OCI-LY7 (cell line): ENCODE measurements around the gene IGSF21. TPM values are rescaled to one million over a fixed set of nuclear protein-coding genes. Genes with fewer than 3 reads are reported as not detected.

Source experiments
- BruUV-seq: library from RNA; stranded (reverse); fragments of 400-500 nt; replicated peaks from 2 replicates; lab custom pipeline; 2021; lab: Mats Ljungman, UMichigan
- CTCF ChIA-PET: fragments of 300-600 bp; sonication (Branson Sonifier 250); formaldehyde crosslinking; loops from one replicate; lab custom pipeline; 2022; ENCODE audit warnings: antibody characterized with exemption; ENCODE audit not compliant: unreplicated experiment; lab: Charles Lee
- POLR2A ChIA-PET: fragments of 300-600 bp; sonication (Branson Sonifier 250); formaldehyde crosslinking; loops from one replicate; lab custom pipeline; 2022; ENCODE audit warnings: antibody characterized with exemption; lab: Charles Lee
- DNase-seq: peaks from one replicate; pipeline ENCODE4 v3.0.0-alpha.2; 2015; ENCODE audit warnings: low spot score
- H2AFZ ChIP-seq: fragments of 200-600 bp; sonication (generic), shearing (Covaris generic); 2 replicates; pipeline ENCODE4 v1.6.1; 2014; ENCODE audit warnings: mild to moderate bottlenecking, antibody characterized with exemption, low read length, moderate library complexity
- H3K27ac ChIP-seq: fragments of 200-600 bp; sonication (generic); 2 replicates; pipeline ENCODE4 v1.5.1; 2014; ENCODE audit warnings: mixed run types, low read depth, mild to moderate bottlenecking, moderate library complexity, low read length, inconsistent platforms; ENCODE audit not compliant: poor library complexity, severe bottlenecking
- H3K36me3 ChIP-seq: fragments of 200-600 bp; sonication (generic); 2 replicates; pipeline ENCODE4 v1.6.1; 2014; ENCODE audit warnings: mild to moderate bottlenecking, antibody characterized with exemption, low read length, moderate library complexity, mixed read lengths; ENCODE audit not compliant: insufficient read depth
- H3K4me1 ChIP-seq: fragments of 200-600 bp; sonication (generic); 2 replicates; pipeline ENCODE4 v1.5.1; 2014; ENCODE audit warnings: mild to moderate bottlenecking, low read length; ENCODE audit not compliant: insufficient read depth, poor library complexity, severe bottlenecking
- H3K4me2 ChIP-seq: fragments of 200-600 bp; sonication (generic); 2 replicates; pipeline ENCODE4 v1.6.1; 2014; ENCODE audit warnings: mild to moderate bottlenecking, low read length
- H3K4me3 ChIP-seq: fragments of 200-600 bp; sonication (generic); 2 replicates; pipeline ENCODE4 v1.5.1; 2014; ENCODE audit warnings: mild to moderate bottlenecking, low read depth, low read length; ENCODE audit not compliant: poor library complexity, severe bottlenecking
- H3K79me2 ChIP-seq: fragments of 200-600 bp; sonication (generic); 2 replicates; pipeline ENCODE4 v1.6.1; 2016; ENCODE audit warnings: low read depth, mild to moderate bottlenecking, low read length, moderate library complexity, mixed read lengths; ENCODE audit not compliant: insufficient read depth
- H3K9me2 ChIP-seq: fragments of 200-600 bp; sonication (generic); 2 replicates; pipeline ENCODE4 v1.6.1; 2016; ENCODE audit warnings: mild to moderate bottlenecking, low read length, mixed read lengths; ENCODE audit not compliant: insufficient read depth
- H3K9me3 ChIP-seq: fragments of 200-600 bp; sonication (generic); 2 replicates; pipeline ENCODE4 v1.6.1; 2014; ENCODE audit warnings: mild to moderate bottlenecking, mixed run types, low read length, mixed read lengths
- H4K20me1 ChIP-seq: fragments of 200-600 bp; sonication (generic); 2 replicates; pipeline ENCODE4 v1.6.1; 2014; ENCODE audit warnings: mild to moderate bottlenecking, antibody characterized with exemption, low read length, moderate library complexity, mixed read lengths; ENCODE audit not compliant: insufficient read depth
- EZH2phosphoT487 ChIP-seq: fragments of 200-600 bp; sonication (generic); IDR thresholded peaks from 2 replicates; pipeline ENCODE4 v1.6.1; 2018; ENCODE audit warnings: low read depth, borderline replicate concordance, mild to moderate bottlenecking, mixed run types, antibody characterized with exemption, low read length, moderate library complexity, mixed read lengths
- intact Hi-C: fragments of 100-400 bp; cut with micrococcal nuclease; formaldehyde crosslinking; loops from one replicate; pipeline ENCODE4 v1.10.0; 2022; ENCODE audit not compliant: unreplicated experiment
- total RNA-seq, 2 experiments: library from RNA; depleted of rRNA in 1 of 2; stranded (reverse); fragments of >200 nt in 1 of 2; shearing (Covaris generic) in 1 of 2; gene quantifications; 2 replicates each; pipeline ENCODE4 v1.2.3, GENCODE V29; 2014 to 2022
- TF ChIP-seq, protein P1 (sequence below): fragments of 200-600 bp; sonication (generic); conservative IDR thresholded peaks from 2 replicates; pipeline ENCODE4 v1.5.1; 2014; ENCODE audit warnings: mild to moderate bottlenecking, antibody characterized with exemption, low read length, moderate library complexity, mixed read lengths

The IGSF21 gene
- total RNA-seq, 2 experiments from 2014 or later: 0.17 TPM; not detected in 1

DNA sequence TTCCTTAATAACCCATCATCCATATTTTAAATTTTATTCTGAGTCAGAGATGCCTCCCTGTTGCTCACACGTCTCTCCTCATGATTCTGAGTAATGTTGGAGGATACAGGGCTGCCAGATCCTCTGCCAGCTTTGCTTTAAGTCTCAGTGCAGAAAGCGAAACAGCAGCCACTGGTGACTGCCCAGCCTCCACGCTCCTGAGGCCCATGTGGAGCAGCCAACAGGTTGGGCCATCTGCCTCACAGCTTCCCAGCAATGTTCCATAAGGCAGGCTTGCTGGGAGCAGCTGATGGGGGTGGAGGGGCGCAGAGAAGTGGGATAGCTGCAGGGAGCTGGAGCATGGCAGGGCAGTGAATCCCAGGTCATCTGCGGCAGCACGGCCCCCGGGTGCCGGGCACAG, 104.2 kb downstream of the IGSF21 start:
- no peak overlapping the region for H2AFZ ChIP-seq
- H3K4me2 ChIP-seq: no peak overlapping the region
- TF ChIP-seq, protein P1, sequence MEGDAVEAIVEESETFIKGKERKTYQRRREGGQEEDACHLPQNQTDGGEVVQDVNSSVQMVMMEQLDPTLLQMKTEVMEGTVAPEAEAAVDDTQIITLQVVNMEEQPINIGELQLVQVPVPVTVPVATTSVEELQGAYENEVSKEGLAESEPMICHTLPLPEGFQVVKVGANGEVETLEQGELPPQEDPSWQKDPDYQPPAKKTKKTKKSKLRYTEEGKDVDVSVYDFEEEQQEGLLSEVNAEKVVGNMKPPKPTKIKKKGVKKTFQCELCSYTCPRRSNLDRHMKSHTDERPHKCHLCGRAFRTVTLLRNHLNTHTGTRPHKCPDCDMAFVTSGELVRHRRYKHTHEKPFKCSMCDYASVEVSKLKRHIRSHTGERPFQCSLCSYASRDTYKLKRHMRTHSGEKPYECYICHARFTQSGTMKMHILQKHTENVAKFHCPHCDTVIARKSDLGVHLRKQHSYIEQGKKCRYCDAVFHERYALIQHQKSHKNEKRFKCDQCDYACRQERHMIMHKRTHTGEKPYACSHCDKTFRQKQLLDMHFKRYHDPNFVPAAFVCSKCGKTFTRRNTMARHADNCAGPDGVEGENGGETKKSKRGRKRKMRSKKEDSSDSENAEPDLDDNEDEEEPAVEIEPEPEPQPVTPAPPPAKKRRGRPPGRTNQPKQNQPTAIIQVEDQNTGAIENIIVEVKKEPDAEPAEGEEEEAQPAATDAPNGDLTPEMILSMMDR: no peak
- TF ChIP-seq EZH2phosphoT487: no peak
- H3K4me3 ChIP-seq: no peak overlapping the region
- H3K36me3 ChIP-seq: no peaks in the 10 kb centered on the region
- H3K9me2 ChIP-seq: no peaks in the 10 kb centered on the region
- no peaks in the 10 kb centered on the region for H3K9me3 ChIP-seq
- H3K4me1 ChIP-seq: no peaks in the 10 kb centered on the region
- DNase-seq: no peak
- intact Hi-C loops: loop anchor here (10.0 kb wide), 1 partner anchor 547 kb away; no protein-coding TSS in a partner anchor
- H3K27ac ChIP-seq: no peak overlapping the region
- H3K79me2 ChIP-seq: no peaks in the 10 kb centered on the region
- BruUV-seq: no TSS peak
- no peaks in the 10 kb centered on the region for H4K20me1 ChIP-seq
- POLR2A ChIA-PET: no interaction called here
- CTCF ChIA-PET: no interaction called here

DNA sequence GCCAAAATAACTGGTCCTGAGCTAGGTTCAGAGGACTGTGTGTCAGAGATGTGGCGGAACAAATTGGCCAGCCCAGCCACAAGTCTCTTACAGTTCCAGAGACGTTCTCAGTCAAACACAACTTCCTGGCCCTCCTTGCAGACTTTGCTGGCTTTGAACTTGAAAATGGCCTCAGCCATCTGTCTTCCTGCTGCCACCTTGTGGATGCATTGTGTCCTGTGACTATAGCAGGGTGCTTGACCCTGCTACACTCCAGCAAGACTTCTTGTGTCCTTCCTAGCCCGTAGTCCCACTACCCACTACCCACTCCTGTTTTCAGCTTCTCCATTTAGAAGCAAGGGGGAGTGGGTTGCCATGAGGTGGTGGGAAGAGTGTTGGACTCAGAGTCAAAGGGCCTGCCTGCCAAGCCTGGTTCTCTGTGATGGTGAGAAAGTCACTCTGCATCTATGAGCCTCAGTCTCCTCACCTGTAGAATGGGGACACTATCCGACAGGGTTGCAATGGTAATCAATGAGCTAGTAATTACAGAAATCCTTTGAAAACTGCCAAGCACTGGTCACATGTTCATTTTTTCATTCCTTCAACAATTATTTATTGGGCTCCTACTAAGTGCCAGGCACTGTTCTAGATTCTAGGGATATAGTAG, 109.9 kb downstream of the IGSF21 start:
- Histone ChIP-seq H3K9me2 (no peaks in the 10 kb centered on the region), H3K4me1 (no peaks in the 10 kb centered on the region), H3K27ac (no peak overlapping the region), H3K36me3 (no peaks in the 10 kb centered on the region), H2AFZ (no peak overlapping the region), H3K9me3 (no peaks in the 10 kb centered on the region), H3K79me2 (no peaks in the 10 kb centered on the region), H3K4me3 (no peak overlapping the region), H3K4me2 (no peak overlapping the region), H4K20me1 (no peaks in the 10 kb centered on the region)
- intact Hi-C loops: loop anchor here (5.0 to 10.0 kb wide), 3 partner anchors 295 to 553 kb away; no protein-coding TSS in a partner anchor
- peak; percentile 67 for DNase-seq
- TF ChIP-seq EZH2phosphoT487: no peak
- TF ChIP-seq, protein P1: peak; percentile 83
- ChIA-PET POLR2A (no interaction called here), CTCF (no interaction called here)
- no TSS peak for BruUV-seq

DNA sequence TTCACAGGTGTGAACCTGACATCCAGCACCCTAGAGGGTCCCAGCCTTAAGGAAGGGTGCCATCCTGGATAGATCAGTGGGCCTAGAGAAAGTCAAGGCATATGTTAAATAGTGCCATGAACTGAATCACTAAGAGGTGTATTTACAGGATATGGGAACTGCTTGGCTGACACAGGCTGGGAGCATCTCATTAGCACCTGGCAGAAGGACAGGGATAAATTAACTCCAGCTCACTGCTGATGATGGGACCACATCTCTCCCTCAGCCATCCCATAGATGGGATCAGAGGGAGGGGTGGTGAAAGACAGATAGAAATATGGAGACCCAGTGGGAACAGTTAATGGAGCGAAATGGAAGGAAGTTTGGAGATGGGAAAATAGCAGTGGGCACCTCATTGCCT, 122.0 kb downstream of the IGSF21 start:
- no peak overlapping the region for H3K4me3 ChIP-seq
- BruUV-seq: no TSS peak
- POLR2A ChIA-PET: no interaction called here
- no peaks in the 10 kb centered on the region for H3K4me1 ChIP-seq
- H3K9me3 ChIP-seq: peaks cover 20% of the 10 kb centered on the region
- no peak for DNase-seq
- no peaks in the 10 kb centered on the region for H3K79me2 ChIP-seq
- no peak overlapping the region for H2AFZ ChIP-seq
- CTCF ChIA-PET: no interaction called here
- no peaks in the 10 kb centered on the region for H3K36me3 ChIP-seq
- H4K20me1 ChIP-seq: no peaks in the 10 kb centered on the region
- TF ChIP-seq, protein P1: no peak
- no peak for TF ChIP-seq EZH2phosphoT487
- intact Hi-C loops: loop anchor here (5.0 kb wide), 1 partner anchor 53 kb away; no protein-coding TSS in a partner anchor
- H3K9me2 ChIP-seq: no peaks in the 10 kb centered on the region
- no peak overlapping the region for H3K27ac ChIP-seq
- no peak overlapping the region for H3K4me2 ChIP-seq
